Trophoblast cell (in vitro differentiated cells and primary cell): ENCODE measurements around the gene USP16. TPM values are rescaled to one million over a fixed set of nuclear protein-coding genes. Genes with fewer than 3 reads are reported as not detected.
A peak's percentile ranks its signal among the peaks of the same experiment; 100 is the strongest.

ENCODE experiments used
- DNase-seq, 2 donors: peaks; one replicate each; pipeline ENCODE4 v3.0.0-alpha.2; 2016
- H2AFZ ChIP-seq: 2 replicates; pipeline ENCODE4 v1.6.1; 2013; ENCODE audit warnings: low read length, moderate library complexity, mild to moderate bottlenecking; ENCODE audit not compliant: insufficient read depth, poor library complexity
- H2AK5ac ChIP-seq: 2 replicates; pipeline ENCODE4 v1.6.1; 2013; ENCODE audit warnings: mild to moderate bottlenecking, low read length
- H2BK120ac ChIP-seq: 2 replicates; pipeline ENCODE4 v1.6.1; 2013; ENCODE audit warnings: low read length, mild to moderate bottlenecking, moderate library complexity; ENCODE audit not compliant: insufficient read depth, poor library complexity
- H2BK12ac ChIP-seq: 2 replicates; pipeline ENCODE4 v1.6.1; 2013; ENCODE audit warnings: mild to moderate bottlenecking, low read length, moderate library complexity
- H2BK5ac ChIP-seq: 2 replicates; pipeline ENCODE4 v1.6.1; 2013; ENCODE audit warnings: low read length, low read depth, moderate library complexity, mild to moderate bottlenecking; ENCODE audit not compliant: poor library complexity
- H3K14ac ChIP-seq: 2 replicates; pipeline ENCODE4 v1.6.1; 2013; ENCODE audit warnings: mild to moderate bottlenecking, low read length
- H3K18ac ChIP-seq: 2 replicates; pipeline ENCODE4 v1.6.1; 2013; ENCODE audit warnings: mild to moderate bottlenecking, low read length
- H3K23ac ChIP-seq: 2 replicates; pipeline ENCODE4 v1.6.1; 2013; ENCODE audit warnings: low read length
- H3K27ac ChIP-seq: 2 replicates; pipeline ENCODE4 v1.5.1; 2013; ENCODE audit warnings: low read depth, mild to moderate bottlenecking, inconsistent platforms, low read length, moderate library complexity
- H3K27me3 ChIP-seq: 2 replicates; pipeline ENCODE4 v1.6.1; 2013; ENCODE audit warnings: inconsistent platforms, mild to moderate bottlenecking, low read length, moderate library complexity; ENCODE audit not compliant: insufficient read depth
- H3K36me3 ChIP-seq, 2 experiments: 1 replicate in 1 of 2; 2 replicates in 1 of 2; pipeline ENCODE4 v1.6.1; 2013; ENCODE audit warnings: low read length in 2 of 2, mild to moderate bottlenecking in 2 of 2, moderate library complexity in 1 of 2; ENCODE audit not compliant: insufficient read depth in 2 of 2, control insufficient read depth in 1 of 2
- H3K4ac ChIP-seq: 2 replicates; pipeline ENCODE4 v1.6.1; 2013; ENCODE audit warnings: low read depth, mild to moderate bottlenecking, low read length, moderate library complexity
- H3K4me1 ChIP-seq, 2 experiments: 1 replicate in 1 of 2; 2 replicates in 1 of 2; pipeline ENCODE4 v1.6.1; 2013; ENCODE audit warnings: low read length in 2 of 2, mild to moderate bottlenecking in 2 of 2, moderate library complexity in 1 of 2; ENCODE audit not compliant: insufficient read depth in 2 of 2, control insufficient read depth in 1 of 2
- H3K4me2 ChIP-seq: 2 replicates; pipeline ENCODE4 v1.6.1; 2013; ENCODE audit warnings: inconsistent platforms, mild to moderate bottlenecking, low read length, moderate library complexity
- H3K4me3 ChIP-seq: 2 replicates; pipeline ENCODE4 v1.5.1; 2013; ENCODE audit warnings: mild to moderate bottlenecking, low read depth, low read length, inconsistent platforms
- H3K79me1 ChIP-seq: one replicate; pipeline ENCODE4 v1.6.1; 2013; ENCODE audit warnings: low read length
- H3K79me2 ChIP-seq: 2 replicates; pipeline ENCODE4 v1.6.1; 2013; ENCODE audit warnings: low read length, mild to moderate bottlenecking; ENCODE audit not compliant: control insufficient read depth, insufficient read depth, poor library complexity
- H3K9ac ChIP-seq: 2 replicates; pipeline ENCODE4 v1.6.1; 2013; ENCODE audit warnings: mild to moderate bottlenecking, low read length
- H3K9me3 ChIP-seq: 2 replicates; pipeline ENCODE4 v1.6.1; 2013; ENCODE audit warnings: low read depth, mild to moderate bottlenecking, control low read depth, inconsistent platforms, low read length; ENCODE audit not compliant: insufficient read depth
- H4K12ac ChIP-seq: 2 replicates; pipeline ENCODE4 v1.6.1; 2013; ENCODE audit warnings: low read depth, mild to moderate bottlenecking, low read length, moderate library complexity
- H4K8ac ChIP-seq: 2 replicates; pipeline ENCODE4 v1.6.1; 2013; ENCODE audit warnings: low read depth, mild to moderate bottlenecking, low read length, moderate library complexity
- H4K91ac ChIP-seq: one replicate; pipeline ENCODE4 v1.6.1; 2013; ENCODE audit warnings: low read depth, mild to moderate bottlenecking, low read length, moderate library complexity
- WGBS: extraction: QIAGEN DNeasy Blood & Tissue Kit; methylation state at CpG from one replicate; pipeline ENCODE4 v1.1.7; 2013; ENCODE audit warnings: missing lambda C conversion rate; ENCODE audit not compliant: insufficient read length, insufficient coverage; ENCODE audit errors: extremely low coverage; 5-methylcytosine and 5-hydroxymethylcytosine counted together
- polyA plus RNA-seq: library from polyadenylated mRNA; stranded (reverse); fragments of 200-250 nt; gene quantifications from 2 replicates; pipeline ENCODE4 v1.2.3, GENCODE V29; 2013

Gene USP16
- 29.0 and 31.2 TPM in 2 replicates for polyA plus RNA-seq

- peak within 1 kb of the TSS; percentile 95 for H2AK5ac ChIP-seq
- no peak within 1 kb of the TSS for H3K23ac ChIP-seq
- H3K9ac ChIP-seq, result peak within 1 kb of the TSS; percentile 88
- peak within 1 kb of the TSS; percentile 100 for H3K14ac ChIP-seq
- peak within 1 kb of the TSS; percentile 80 for H3K4me2 ChIP-seq
- DNase-seq, result peak; percentile 95 to 98
- peak within 1 kb of the TSS; percentile 100 for H4K8ac ChIP-seq
- H3K4me1 ChIP-seq, result peaks cover 0 to 3% of the 10 kb centered on the region in 2 experiments
- H2BK120ac ChIP-seq, result peak within 1 kb of the TSS; percentile 94
- H3K18ac ChIP-seq, result peak within 1 kb of the TSS; percentile 100
- WGBS, result no CpG with 5 or more reads among the region's 48 CpGs
- H4K12ac ChIP-seq, result peak within 1 kb of the TSS; percentile 90
- H3K4me3 ChIP-seq, result peak within 1 kb of the TSS; percentile 84
- H3K79me2 ChIP-seq, result peaks cover 2% of the 10 kb centered on the region
- peaks cover 10% of the 10 kb centered on the region for H3K79me1 ChIP-seq
- peak within 1 kb of the TSS; percentile 96 for H4K91ac ChIP-seq
- peak within 1 kb of the TSS; percentile 89 for H3K27ac ChIP-seq
- H2BK12ac ChIP-seq, result no peak within 1 kb of the TSS
- no peaks in the 10 kb centered on the region for H3K9me3 ChIP-seq
- no peaks in the 10 kb centered on the region for H3K27me3 ChIP-seq
- peaks cover 0 to 3% of the 10 kb centered on the region in 2 experiments for H3K36me3 ChIP-seq
- peak within 1 kb of the TSS; percentile 99 for H2BK5ac ChIP-seq
- peak within 1 kb of the TSS; percentile 99 for H2AFZ ChIP-seq
- H3K4ac ChIP-seq, result peak within 1 kb of the TSS; percentile 91
Observed at GRCh38 chr21:29024474-29025327, at the start of gene USP16. Gene USP16, plus strand, starts transcription at chr21:29024668. Its CDS starts 3,246 bp downstream, at chr21:29027914.

- H3K79me2 ChIP-seq, result no peaks in the 10 kb centered on the region
Observed at GRCh38 chr21:28975397-28975796, 49.1 kb upstream of the USP16 start.

GRCh38 chr21:28979092-28979491 is 45.4 kb upstream of the USP16 start:
- H3K79me1 ChIP-seq, result no peaks in the 10 kb centered on the region

More at GRCh38 chr21:28975397-28975796, 49.1 kb upstream of the USP16 start:
- Histone ChIP-seq H3K4me3 (no peak overlapping the region), H3K27me3 (no peaks in the 10 kb centered on the region), H3K79me1 (no peaks in the 10 kb centered on the region), H4K91ac (no peak overlapping the region), H2AK5ac (no peak overlapping the region), H3K9ac (no peak overlapping the region), H2BK12ac (no peak overlapping the region), H2BK120ac (no peak overlapping the region), H3K36me3 (peaks cover 11 to 20% of the 10 kb centered on the region in 2 experiments), H4K8ac (no peak overlapping the region), H3K9me3 (no peaks in the 10 kb centered on the region), H3K4ac (no peak overlapping the region), H2BK5ac (no peak overlapping the region), H3K14ac (no peak overlapping the region), H3K27ac (no peak overlapping the region), H2AFZ (no peak overlapping the region), H4K12ac (no peak overlapping the region), H3K23ac (no peak overlapping the region), H3K4me1 (no peaks in the 10 kb centered on the region), H3K4me2 (no peak overlapping the region), H3K18ac (no peak overlapping the region)
- WGBS, result no CpG with 5 or more reads among the region's 3 CpGs
- peak; percentile 43 to 90 for DNase-seq

GRCh38 chr21:28982637-28983036 is 41.8 kb upstream of the USP16 start:
- no peak for DNase-seq
- Histone ChIP-seq H3K79me1 (no peaks in the 10 kb centered on the region), H2BK5ac (no peak overlapping the region), H2BK12ac (no peak overlapping the region), H3K4ac (no peak overlapping the region), H2BK120ac (no peak overlapping the region), H3K9me3 (no peaks in the 10 kb centered on the region), H4K91ac (no peak overlapping the region), H3K4me3 (no peak overlapping the region), H2AK5ac (no peak overlapping the region), H3K23ac (no peak overlapping the region), H4K12ac (no peak overlapping the region), H3K36me3 (peaks cover 12 to 23% of the 10 kb centered on the region in 2 experiments), H4K8ac (no peak overlapping the region), H2AFZ (no peak overlapping the region), H3K4me1 (no peaks in the 10 kb centered on the region), H3K14ac (no peak overlapping the region), H3K27me3 (no peaks in the 10 kb centered on the region), H3K27ac (no peak overlapping the region), H3K79me2 (no peaks in the 10 kb centered on the region), H3K4me2 (no peak overlapping the region), H3K9ac (no peak overlapping the region), H3K18ac (no peak overlapping the region)
- WGBS, result no CpG with 5 or more reads among the region's 1 CpG

More at GRCh38 chr21:28979092-28979491, 45.4 kb upstream of the USP16 start:
- Histone ChIP-seq H4K8ac (no peak overlapping the region), H4K91ac (no peak overlapping the region), H3K14ac (no peak overlapping the region), H3K23ac (no peak overlapping the region), H2BK120ac (no peak overlapping the region), H3K9me3 (no peaks in the 10 kb centered on the region), H2BK5ac (no peak overlapping the region), H3K27ac (no peak overlapping the region), H2AK5ac (no peak overlapping the region), H3K9ac (no peak overlapping the region), H4K12ac (no peak overlapping the region), H3K27me3 (no peaks in the 10 kb centered on the region), H3K4ac (no peak overlapping the region), H3K4me3 (no peak overlapping the region), H2AFZ (no peak overlapping the region), H3K4me1 (no peaks in the 10 kb centered on the region), H3K18ac (no peak overlapping the region), H3K79me2 (no peaks in the 10 kb centered on the region), H3K36me3 (peaks cover 14 to 27% of the 10 kb centered on the region in 2 experiments), H3K4me2 (no peak overlapping the region), H2BK12ac (no peak overlapping the region)
- no CpG with 5 or more reads among the region's 1 CpG for WGBS
- no peak for DNase-seq
